CD4-positive, alpha-beta memory T cell (primary cell): Measurements from ENCODE around the gene GRHL1. TPM values are rescaled to one million over a fixed set of nuclear protein-coding genes. Genes with fewer than 3 reads are reported as not detected.

Experiments
- CTCF ChIA-PET: fragments of 350-600 bp; sonication (Branson Sonifier 250); formaldehyde crosslinking; loops from one replicate; lab custom pipeline; 2021; ENCODE audit warnings: inconsistent platforms; ENCODE audit not compliant: partially characterized antibody; lab: Charles Lee
- POLR2A ChIA-PET: fragments of 350-600 bp; sonication (Branson Sonifier 250); formaldehyde crosslinking; loops from one replicate; lab custom pipeline; 2021; ENCODE audit not compliant: partially characterized antibody; lab: Charles Lee
- DNase-seq, 5 donors: peaks; one replicate each; pipeline versions ENCODE4 v3.0.0 to v3.0.0-alpha.2; 2020 to 2022; ENCODE audit warnings: mixed read lengths in 1 of 5
- H3K27ac ChIP-seq: one replicate; pipeline ENCODE4 v1.7.0; 2013; ENCODE audit warnings: low read depth, low read length
- H3K27me3 ChIP-seq: 2 replicates; pipeline ENCODE4 v1.7.0; 2013; ENCODE audit warnings: mild to moderate bottlenecking, low read length, moderate library complexity; ENCODE audit not compliant: insufficient read depth
- H3K36me3 ChIP-seq: 2 replicates; pipeline ENCODE4 v1.7.0; 2013; ENCODE audit warnings: mild to moderate bottlenecking, low read length, moderate library complexity; ENCODE audit not compliant: insufficient read depth
- H3K4me1 ChIP-seq: 2 replicates; pipeline ENCODE4 v1.7.0; 2013; ENCODE audit warnings: mild to moderate bottlenecking, low read length, moderate library complexity; ENCODE audit not compliant: insufficient read depth
- H3K4me3 ChIP-seq, 2 donors: one replicate each; pipeline ENCODE4 v1.7.0; 2013; ENCODE audit warnings: low read length in 2 of 2, mild to moderate bottlenecking in 1 of 2
- H3K9me3 ChIP-seq, 2 donors: one replicate each; pipeline ENCODE4 v1.7.0; 2013; ENCODE audit warnings: low read length in 2 of 2, control low read depth in 1 of 2; ENCODE audit not compliant: control insufficient read depth in 1 of 2
- H3K27ac Mint-ChIP-seq, 7 donors: one replicate each; pipeline ENCODE4 v1.8.0; 2020 to 2021; ENCODE audit warnings: mixed read lengths in 7 of 7, mild to moderate bottlenecking in 6 of 7, inconsistent platforms in 3 of 7, moderate library complexity in 3 of 7
- H3K27me3 Mint-ChIP-seq, 2 donors: one replicate each; pipeline ENCODE4 v1.8.0; 2020 to 2021; ENCODE audit warnings: mixed read lengths in 2 of 2
- H3K36me3 Mint-ChIP-seq, 2 donors: one replicate each; pipeline ENCODE4 v1.8.0; 2020 to 2021; ENCODE audit warnings: mixed read lengths in 2 of 2, inconsistent platforms in 1 of 2, mild to moderate bottlenecking in 1 of 2
- H3K4me1 Mint-ChIP-seq, 4 donors: one replicate each; pipeline ENCODE4 v1.8.0; 2020 to 2021; ENCODE audit warnings: mixed read lengths in 4 of 4, mild to moderate bottlenecking in 1 of 4
- H3K4me3 Mint-ChIP-seq, 8 donors: one replicate each; pipeline ENCODE4 v1.8.0; 2020 to 2021; ENCODE audit warnings: mixed read lengths in 8 of 8, mild to moderate bottlenecking in 7 of 8, moderate library complexity in 6 of 8, inconsistent platforms in 3 of 8
- H3K9me3 Mint-ChIP-seq, 8 donors: one replicate each; pipeline ENCODE4 v1.8.0; 2020 to 2021; ENCODE audit warnings: mixed read lengths in 8 of 8, mild to moderate bottlenecking in 5 of 8, inconsistent platforms in 3 of 8, moderate library complexity in 1 of 8
- intact Hi-C: fragments of 100-400 bp; cut with micrococcal nuclease; formaldehyde crosslinking; loops from one replicate; pipeline ENCODE4 v1.15.1; 2023
- polyA plus RNA-seq, 2 donors: library from polyadenylated mRNA; unstranded; fragments of 300-500 nt; fragmentation: Illumina TruSeq; gene quantifications; one replicate each; pipeline ENCODE4 v1.2.3, GENCODE V29; 2021
- total RNA-seq, 2 experiments: library from RNA; stranded (reverse); gene quantifications; one replicate each; pipeline ENCODE4 v1.2.3, GENCODE V29; 2021

GRHL1 gene
- total and polyA plus RNA-seq, 4 experiments from 2014 or later, result 0.14 to 0.49 (median 0.33) TPM

GRCh38 chr2:9967053-9967775 lies 15.7 kb downstream of the GRHL1 start:
- H3K27ac Mint-ChIP-seq, result no peak overlapping the region
- no peaks in the 10 kb centered on the region for H3K36me3 Mint-ChIP-seq
- H3K4me1 Mint-ChIP-seq, result peaks cover 13 to 18% (median 15%) of the 10 kb centered on the region in 4 donors
- no peaks in the 10 kb centered on the region for H3K9me3 Mint-ChIP-seq
- no peak for DNase-seq
- ChIA-PET CTCF (interaction anchor here (7.3 kb wide), 1 partner anchor 18 kb away, joined by 47 read pairs; no protein-coding TSS in a partner anchor), POLR2A (no interaction called here)
- no peak overlapping the region for H3K27ac ChIP-seq
- H3K27me3 Mint-ChIP-seq, result no peaks in the 10 kb centered on the region
- intact Hi-C loops, result no loop called here
- H3K36me3 ChIP-seq, result no peaks in the 10 kb centered on the region
- no peaks in the 10 kb centered on the region for H3K9me3 ChIP-seq
- H3K4me1 ChIP-seq, result peaks cover 21% of the 10 kb centered on the region
- no peak overlapping the region for H3K4me3 ChIP-seq
- H3K27me3 ChIP-seq, result no peaks in the 10 kb centered on the region
- no peak overlapping the region for H3K4me3 Mint-ChIP-seq

- no peaks in the 10 kb centered on the region for H3K9me3 ChIP-seq
- no peak overlapping the region for H3K4me3 ChIP-seq
- H3K27me3 ChIP-seq, result no peaks in the 10 kb centered on the region
- H3K27me3 Mint-ChIP-seq, result no peaks in the 10 kb centered on the region
- H3K36me3 Mint-ChIP-seq, result no peaks in the 10 kb centered on the region
- peaks cover 13 to 17% (median 15%) of the 10 kb centered on the region in 4 donors for H3K4me1 Mint-ChIP-seq
- POLR2A ChIA-PET, result interaction anchor here (0.7 kb wide), 1 partner anchor 15 kb away, joined by 3 read pairs; no protein-coding TSS in a partner anchor
- CTCF ChIA-PET, result interaction anchor here (0.6 to 7.3 kb wide), 4 partner anchors 11 to 170 kb away, joined by 3 to 47 read pairs (median 4); no protein-coding TSS in a partner anchor
- H3K4me3 Mint-ChIP-seq, result no peak overlapping the region
- no peak overlapping the region for H3K27ac Mint-ChIP-seq
- peaks cover 21% of the 10 kb centered on the region for H3K4me1 ChIP-seq
- H3K27ac ChIP-seq, result no peak overlapping the region
- no peaks in the 10 kb centered on the region for H3K36me3 ChIP-seq
- intact Hi-C loops, result no loop called here
- no peaks in the 10 kb centered on the region for H3K9me3 Mint-ChIP-seq
- no peak for DNase-seq
Observed at GRCh38 chr2:9968553-9969497, 17.3 kb downstream of the GRHL1 start.

GRCh38 chr2:9970200-9971044 lies 18.9 kb downstream of the GRHL1 start:
- CTCF ChIA-PET, result interaction anchor here (1.1 to 7.3 kb wide), 3 partner anchors 15 to 171 kb away, joined by 3 to 47 read pairs (median 5); no protein-coding TSS in a partner anchor
- Histone ChIP-seq H3K4me1 (peaks cover 10% of the 10 kb centered on the region), H3K36me3 (no peaks in the 10 kb centered on the region), H3K9me3 (no peaks in the 10 kb centered on the region), H3K27ac (no peak overlapping the region), H3K27me3 (no peaks in the 10 kb centered on the region), H3K4me3 (no peak overlapping the region)
- H3K27ac Mint-ChIP-seq, result no peak overlapping the region
- intact Hi-C loops, result no loop called here
- H3K4me3 Mint-ChIP-seq, result no peak overlapping the region
- no peak for DNase-seq
- H3K9me3 Mint-ChIP-seq, result no peaks in the 10 kb centered on the region
- POLR2A ChIA-PET, result no interaction called here
- no peaks in the 10 kb centered on the region for H3K27me3 Mint-ChIP-seq
- H3K4me1 Mint-ChIP-seq, result peaks cover 5 to 9% (median 6%) of the 10 kb centered on the region in 4 donors
- H3K36me3 Mint-ChIP-seq, result no peaks in the 10 kb centered on the region

- intact Hi-C loops, result no loop called here
- no peaks in the 10 kb centered on the region for H3K36me3 ChIP-seq
- H3K9me3 ChIP-seq, result no peaks in the 10 kb centered on the region
- H3K27me3 ChIP-seq, result no peaks in the 10 kb centered on the region
- no peak overlapping the region for H3K4me3 Mint-ChIP-seq
- peaks cover 0 to 3% of the 10 kb centered on the region in 2 donors for H3K27me3 Mint-ChIP-seq
- peaks cover 6% of the 10 kb centered on the region for H3K4me1 ChIP-seq
- CTCF ChIA-PET, result interaction anchor here (7.3 kb wide), 1 partner anchor 14 kb away, joined by 47 read pairs; no protein-coding TSS in a partner anchor
- H3K27ac Mint-ChIP-seq, result no peak overlapping the region
- H3K4me3 ChIP-seq, result no peak overlapping the region
- POLR2A ChIA-PET, result no interaction called here
- H3K4me1 Mint-ChIP-seq, result peaks cover 0 to 4% (median 1%) of the 10 kb centered on the region in 4 donors
- no peaks in the 10 kb centered on the region for H3K36me3 Mint-ChIP-seq
- no peak for DNase-seq
- no peaks in the 10 kb centered on the region for H3K9me3 Mint-ChIP-seq
- H3K27ac ChIP-seq, result no peak overlapping the region
Observed at GRCh38 chr2:9971105-9971818, 19.8 kb downstream of the GRHL1 start.

- Histone ChIP-seq H3K36me3 (no peaks in the 10 kb centered on the region), H3K9me3 (no peaks in the 10 kb centered on the region), H3K4me3 (no peak overlapping the region), H3K27me3 (no peaks in the 10 kb centered on the region), H3K4me1 (peaks cover under 1% of the 10 kb centered on the region), H3K27ac (no peak overlapping the region)
- no peak overlapping the region for H3K27ac Mint-ChIP-seq
- peaks cover 0 to 2% (median 0%) of the 10 kb centered on the region in 4 donors for H3K4me1 Mint-ChIP-seq
- H3K27me3 Mint-ChIP-seq, result peaks cover 0 to 6% of the 10 kb centered on the region in 2 donors
- intact Hi-C loops, result no loop called here
- H3K4me3 Mint-ChIP-seq, result no peak overlapping the region
- ChIA-PET CTCF (interaction anchor here (7.3 kb wide), 1 partner anchor 13 kb away, joined by 47 read pairs; no protein-coding TSS in a partner anchor), POLR2A (no interaction called here)
- no peaks in the 10 kb centered on the region for H3K9me3 Mint-ChIP-seq
- H3K36me3 Mint-ChIP-seq, result no peaks in the 10 kb centered on the region
- DNase-seq, result no peak
Observed at GRCh38 chr2:9971890-9972289, 20.4 kb downstream of the GRHL1 start.

- no peaks in the 10 kb centered on the region for H3K4me1 Mint-ChIP-seq
- no peak for DNase-seq
- no peaks in the 10 kb centered on the region for H3K27me3 ChIP-seq
- no peak overlapping the region for H3K4me3 ChIP-seq
- no peaks in the 10 kb centered on the region for H3K4me1 ChIP-seq
- H3K4me3 Mint-ChIP-seq, result no peak overlapping the region
- peaks cover 3 to 8% of the 10 kb centered on the region in 2 donors for H3K27me3 Mint-ChIP-seq
- no peaks in the 10 kb centered on the region for H3K9me3 ChIP-seq
- H3K27ac ChIP-seq, result no peak overlapping the region
- no peaks in the 10 kb centered on the region for H3K36me3 ChIP-seq
- no peak overlapping the region for H3K27ac Mint-ChIP-seq
- no peaks in the 10 kb centered on the region for H3K36me3 Mint-ChIP-seq
- POLR2A ChIA-PET, result no interaction called here
- CTCF ChIA-PET, result interaction anchor here (7.3 kb wide), 1 partner anchor 12 kb away, joined by 47 read pairs; no protein-coding TSS in a partner anchor
- intact Hi-C loops, result no loop called here
- H3K9me3 Mint-ChIP-seq, result no peaks in the 10 kb centered on the region
Observed at GRCh38 chr2:9972621-9973479, 21.4 kb downstream of the GRHL1 start.
